ENCODE results near the gene NTMT1. TPM values are rescaled to one million over a fixed set of nuclear protein-coding genes. Genes with fewer than 3 reads are reported as not detected.

Gene NTMT1
- total RNA-seq, 1 donor from 2014 or later, result 55.1 TPM

- Mint-ChIP-seq H3K27ac (ENCODE audit: unreplicated experiment) (no peak overlapping the region), H3K9me3 (ENCODE audit: unreplicated experiment) (peaks cover 2% of the 10 kb centered on the region), H3K4me1 (ENCODE audit: low read depth, unreplicated experiment) (peaks cover 12% of the 10 kb centered on the region), H3K4me3 (ENCODE audit: unreplicated experiment) (no peak overlapping the region), H3K36me3 (ENCODE audit: low read depth, unreplicated experiment) (no peaks in the 10 kb centered on the region), H3K27me3 (ENCODE audit: low read depth, unreplicated experiment) (no peaks in the 10 kb centered on the region)
- Histone ChIP-seq H3K9me3 (ENCODE audit: insufficient read depth, low read depth, low read length) (no peaks in the 10 kb centered on the region), H3K9ac (ENCODE audit: low read length) (no peak overlapping the region), H3K79me2 (ENCODE audit: insufficient read depth, low read length) (no peaks in the 10 kb centered on the region), H4K20me1 (ENCODE audit: insufficient read depth, low read length) (no peaks in the 10 kb centered on the region), H2AFZ (ENCODE audit: low read depth, low read length) (no peak overlapping the region), H3K4me3 (ENCODE audit: insufficient read depth, low read depth, low read length) (no peak overlapping the region), H3K27me3 (ENCODE audit: insufficient read depth, low read length) (no peaks in the 10 kb centered on the region), H3K27ac (ENCODE audit: low read depth, low read length) (no peak overlapping the region), H3K4me2 (ENCODE audit: low read length) (no peak overlapping the region), H3K4me1 (ENCODE audit: insufficient read depth, low read length) (peaks cover 21% of the 10 kb centered on the region), H3K36me3 (ENCODE audit: insufficient read depth, low read length) (no peaks in the 10 kb centered on the region)
- TF ChIP-seq EZH2 (IDR thresholded peaks at IDR 0.05; ENCODE audit: insufficient read depth, low read length) (no peak), CTCF (IDR thresholded peaks at IDR 0.05; ENCODE audit: insufficient read depth, low read depth, low read length) (no peak)
- FAIRE-seq (no peak), DNase-seq (ENCODE audit: low read depth) (no peak)
Observed at GRCh38 chr9:129608561-129609481, 17.1 kb upstream of the NTMT1 start.

GRCh38 chr9:129609486-129610212, 16.3 kb upstream of the NTMT1 start:
- H3K9ac ChIP-seq (ENCODE audit: low read length), result peak overlapping the region; percentile 55
- H3K9me3 Mint-ChIP-seq (ENCODE audit: unreplicated experiment), result peaks cover 2% of the 10 kb centered on the region
- H3K4me2 ChIP-seq (ENCODE audit: low read length), result peak overlapping the region; percentile 98
- H3K9me3 ChIP-seq (ENCODE audit: insufficient read depth, low read depth, low read length), result no peaks in the 10 kb centered on the region
- peak overlapping the region; percentile 94 for H3K27ac Mint-ChIP-seq (ENCODE audit: unreplicated experiment)
- DNase-seq (ENCODE audit: low read depth) (peak; percentile 61), FAIRE-seq (no peak)
- H3K36me3 Mint-ChIP-seq (ENCODE audit: low read depth, unreplicated experiment), result no peaks in the 10 kb centered on the region
- no peaks in the 10 kb centered on the region for H3K36me3 ChIP-seq (ENCODE audit: insufficient read depth, low read length)
- H3K27me3 Mint-ChIP-seq (ENCODE audit: low read depth, unreplicated experiment), result no peaks in the 10 kb centered on the region
- peak overlapping the region; percentile 39 for H3K4me3 ChIP-seq (ENCODE audit: insufficient read depth, low read depth, low read length)
- peak overlapping the region; percentile 82 for H3K4me3 Mint-ChIP-seq (ENCODE audit: unreplicated experiment)
- H3K4me1 Mint-ChIP-seq (ENCODE audit: low read depth, unreplicated experiment), result peaks cover 12% of the 10 kb centered on the region
- TF ChIP-seq CTCF (IDR thresholded peaks at IDR 0.05; ENCODE audit: insufficient read depth, low read depth, low read length), result no peak
- no peak for TF ChIP-seq EZH2 (IDR thresholded peaks at IDR 0.05; ENCODE audit: insufficient read depth, low read length)
- H3K79me2 ChIP-seq (ENCODE audit: insufficient read depth, low read length), result no peaks in the 10 kb centered on the region
- H2AFZ ChIP-seq (ENCODE audit: low read depth, low read length), result peak overlapping the region; percentile 80
- no peaks in the 10 kb centered on the region for H3K27me3 ChIP-seq (ENCODE audit: insufficient read depth, low read length)
- H3K4me1 ChIP-seq (ENCODE audit: insufficient read depth, low read length), result peaks cover 21% of the 10 kb centered on the region
- H3K27ac ChIP-seq (ENCODE audit: low read depth, low read length), result no peak overlapping the region
- no peaks in the 10 kb centered on the region for H4K20me1 ChIP-seq (ENCODE audit: insufficient read depth, low read length)
